GM12878 (cell line): ENCODE measurements around the gene ZNF728. TPM values are rescaled to one million over a fixed set of nuclear protein-coding genes. Genes with fewer than 3 reads are reported as not detected.

Source experiments
- ATAC-seq: fragments of 200-7000 bp; cut with Tn5 transposase; 3 replicates; pipeline ENCODE4 v1.9.1; 2020; ENCODE audit warnings: mild to moderate bottlenecking, moderate library complexity
- Bru-seq: library from RNA; stranded (reverse); fragments of 400-500 nt; gene quantifications from one replicate; lab custom pipeline; 2021; lab: Mats Ljungman, UMichigan
- BruChase-seq, 2 experiments: library from RNA; stranded (reverse); fragments of 400-500 nt; gene quantifications; one replicate each; lab custom pipeline; 2021; lab: Mats Ljungman, UMichigan
- BruUV-seq: library from RNA; stranded (reverse); fragments of 400-500 nt; replicated peaks from 2 replicates; lab custom pipeline; 2021; lab: Mats Ljungman, UMichigan
- CTCF ChIA-PET: fragments of 300-600 bp; sonication (Branson Sonifier 250); formaldehyde crosslinking; extraction: SDS; loops from one replicate; lab custom pipeline; 2021; ENCODE audit warnings: inconsistent platforms; lab: Yijun Ruan, JAX
- POLR2A ChIA-PET: fragments of 350-600 bp; formaldehyde crosslinking; extraction: SDS; loops from one replicate; lab custom pipeline; 2021; ENCODE audit warnings: inconsistent platforms; lab: Charles Lee
- RAD21 ChIA-PET: fragments of 300-600 bp; sonication (Branson Sonifier 250); formaldehyde crosslinking; loops from one replicate; lab custom pipeline; 2023; ENCODE audit warnings: antibody characterized with exemption; ENCODE audit not compliant: unreplicated experiment; lab: Charles Lee
- SMC1A ChIA-PET: fragments of 300-600 bp; sonication (Branson Sonifier 250); formaldehyde crosslinking; loops from one replicate; lab custom pipeline; 2023; ENCODE audit not compliant: unreplicated experiment, uncharacterized antibody; lab: Charles Lee
- DNase-seq: peaks from one replicate; pipeline ENCODE4 v3.0.0-alpha.2; 2011; ENCODE audit warnings: low read depth, low spot score
- FAIRE-seq: peaks from 3 replicates; lab custom pipeline; 2011; peaks lifted over from hg19 to GRCh38; lab: Jason Lieb, UNC
- H2AFZ ChIP-seq: 2 replicates; pipeline ENCODE4 v1.6.0; 2011; ENCODE audit warnings: low read depth, low read length, control low read depth; ENCODE audit not compliant: control insufficient read depth
- H3K27ac ChIP-seq: 2 replicates; pipeline ENCODE4 v1.5.1; 2011; ENCODE audit warnings: control low read depth; ENCODE audit not compliant: control insufficient read depth, insufficient read depth
- H3K27me3 ChIP-seq, 2 experiments: replicated peaks in 1 of 2; 2 replicates each; pipeline versions ENCODE4 v1.6.0 to v1.6.1; 2011; ENCODE audit warnings: low read length in 1 of 2; ENCODE audit not compliant: control insufficient read depth in 2 of 2, insufficient read depth in 2 of 2
- H3K36me3 ChIP-seq, 2 experiments: 2 replicates each; pipeline ENCODE4 v1.5.1; 2011; ENCODE audit warnings: low read length in 1 of 2; ENCODE audit not compliant: control insufficient read depth in 2 of 2, insufficient read depth in 2 of 2
- H3K4me1 ChIP-seq: 2 replicates; pipeline ENCODE4 v1.6.1; 2011; ENCODE audit warnings: mild to moderate bottlenecking, low read length, moderate library complexity, mixed read lengths; ENCODE audit not compliant: control insufficient read depth, insufficient read depth
- H3K4me2 ChIP-seq: 2 replicates; pipeline ENCODE4 v1.6.0; 2011; ENCODE audit warnings: control low read depth; ENCODE audit not compliant: control insufficient read depth, insufficient read depth
- H3K4me3 ChIP-seq: fragments of 200-600 bp; sonication (generic); 2 replicates; pipeline ENCODE4 v1.5.1; 2016
- H3K79me2 ChIP-seq: 2 replicates; pipeline ENCODE4 v1.6.0; 2011; ENCODE audit warnings: low read length; ENCODE audit not compliant: control insufficient read depth, insufficient read depth
- H3K9ac ChIP-seq: 2 replicates; pipeline ENCODE4 v1.8.0; 2011; ENCODE audit warnings: low read length, control low read depth, mixed read lengths; ENCODE audit not compliant: control insufficient read depth, insufficient read depth
- H3K9me3 ChIP-seq: replicated peaks from 3 replicates; pipeline ENCODE4 v1.5.1; 2011; ENCODE audit warnings: mild to moderate bottlenecking, low read length; ENCODE audit not compliant: control insufficient read depth, insufficient read depth
- H4K20me1 ChIP-seq: 2 replicates; pipeline ENCODE4 v1.6.0; 2011; ENCODE audit not compliant: control insufficient read depth, insufficient read depth
- ASH2L ChIP-seq: fragments of 300-600, 200-600 bp; sonication (generic); IDR thresholded peaks from 2 replicates; pipeline ENCODE4 v1.6.1; 2017; ENCODE audit warnings: low read depth, mild to moderate bottlenecking, borderline replicate concordance
- BCLAF1 ChIP-seq: fragments of 450-650 bp; IDR thresholded peaks from 2 replicates; pipeline ENCODE4 v1.6.1; 2017; ENCODE audit warnings: antibody characterized with exemption, mild to moderate bottlenecking, moderate library complexity
- BRCA1 ChIP-seq: IDR thresholded peaks from 2 replicates; pipeline ENCODE4 v1.6.1; 2011; ENCODE audit warnings: low read depth, low read length, improper control_type of control experiment
- E2F4 ChIP-seq: IDR thresholded peaks from 2 replicates; pipeline ENCODE4 v1.6.1; 2012; ENCODE audit warnings: low read depth, low read length, improper control_type of control experiment
- EZH2 ChIP-seq: IDR thresholded peaks from 2 replicates; pipeline ENCODE4 v1.6.1; 2012; ENCODE audit warnings: low read depth, mild to moderate bottlenecking, control low read depth, inconsistent platforms, low read length, borderline replicate concordance; ENCODE audit not compliant: control insufficient read depth
- MLLT1 ChIP-seq: fragments of 450-650 bp; IDR thresholded peaks from 2 replicates; pipeline ENCODE4 v1.6.1; 2016; ENCODE audit warnings: mild to moderate bottlenecking
- PBX3 ChIP-seq: IDR thresholded peaks from 2 replicates; pipeline ENCODE4 v1.6.1; 2011; ENCODE audit warnings: mild to moderate bottlenecking, low read depth, low read length, moderate library complexity; ENCODE audit not compliant: insufficient replicate concordance
- POU2F2 ChIP-seq: IDR thresholded peaks from 3 replicates; pipeline ENCODE4 v1.6.1; 2011; ENCODE audit warnings: low read depth, mild to moderate bottlenecking, low read length, borderline replicate concordance
- RAD51 ChIP-seq: fragments of 450-650 bp; IDR thresholded peaks from 2 replicates; pipeline ENCODE4 v1.6.1; 2016; ENCODE audit warnings: moderate library complexity, mild to moderate bottlenecking, inconsistent platforms
- WRNIP1 ChIP-seq: IDR thresholded peaks from 2 replicates; pipeline ENCODE4 v1.6.1; 2011; ENCODE audit warnings: low read depth, low read length, improper control_type of control experiment, borderline replicate concordance
- ZNF207 ChIP-seq: fragments of 450-650 bp; IDR thresholded peaks from 2 replicates; pipeline ENCODE4 v1.6.1; 2014; ENCODE audit warnings: antibody characterized with exemption, mild to moderate bottlenecking, borderline replicate concordance
- ZNF384 ChIP-seq: IDR thresholded peaks from 2 replicates; pipeline ENCODE4 v1.6.1; 2012; ENCODE audit warnings: low read depth, mild to moderate bottlenecking, low read length, improper control_type of control experiment, borderline replicate concordance
- WGBS: methylation state at CpG from one replicate; pipeline ENCODE4 v1.1.6; 2016; ENCODE audit warnings: low lambda C conversion rate; ENCODE audit not compliant: insufficient replicate concordance, insufficient coverage; ENCODE audit errors: missing lambda C conversion rate; 5-methylcytosine and 5-hydroxymethylcytosine counted together
- in situ Hi-C: fragments of 300-500 bp; cut with MboI; formaldehyde crosslinking; loops from 9 replicates; pipeline ENCODE4 v1.14.3; 2018; ENCODE audit warnings: mixed read lengths
- intact Hi-C: fragments of 100-400 bp; cut with micrococcal nuclease; formaldehyde crosslinking; loops from one replicate; pipeline ENCODE4 v1.14.2; 2022; ENCODE audit not compliant: unreplicated experiment
- long read RNA-seq, 2 experiments: library from polyadenylated mRNA; unstranded; transcript quantifications; one replicate each; pipeline ENCODE4 v2.0.0, GENCODE V29; 2019 to 2020
- polyA minus RNA-seq, 3 experiments: library from RNA; depleted of rRNA, polyadenylated mRNA; stranded (reverse); fragments of >200 nt; gene quantifications; 2 replicates each; pipeline ENCODE4 v1.2.3, GENCODE V29; 2011
- polyA plus RNA-seq, 11 experiments: library from polyadenylated mRNA; depleted of rRNA in 4 of 11; unstranded in 6 of 11; stranded (reverse) in 5 of 11; fragments of >200 nt; fragmentation: Nextera tagmentation in 4 of 11; fragmentation: Illumina TruSeq in 1 of 11; extraction: Ambion mirVana in 4 of 11; extraction: Trizol in 1 of 11; gene quantifications; 1 replicate in 1 of 11; 2 replicates in 10 of 11; pipeline versions ENCODE4 v1.2.1 to v1.2.3, GENCODE V29; 2011 to 2016; ENCODE audit warnings: inconsistent platforms in 2 of 11, missing spikeins in 2 of 11, low read depth in 1 of 11
- total RNA-seq, 4 experiments: library from RNA; depleted of rRNA in 3 of 4; stranded (reverse); fragments of >200 nt in 3 of 4; fragmentation: Illumina TruSeq in 1 of 4; extraction: Trizol in 1 of 4; gene quantifications; 2 replicates each; pipeline versions ENCODE4 v1.2.1 to v1.2.3, GENCODE V29; 2013 to 2021

The ZNF728 gene
- not detected in 2 replicates for total RNA-seq (2013; cell fraction: nucleolus; rRNA removed)
- total RNA-seq (2014; rRNA removed) (not detected in 2 replicates), total RNA-seq (2014; rRNA removed; fragmentation: Illumina TruSeq; extraction: Trizol) (not detected in 2 replicates), total RNA-seq (2021) (not detected in 2 replicates), polyA plus RNA-seq (2011; rRNA removed) (not detected in 2 replicates), polyA plus RNA-seq (2014; fragmentation: Illumina TruSeq; extraction: Trizol) (not detected in 2 replicates), polyA plus RNA-seq (2014; fragmentation: Nextera tagmentation; extraction: Ambion mirVana) (not detected), polyA plus RNA-seq (2014; rRNA removed) (not detected in 2 replicates), polyA plus RNA-seq (2016; fragmentation: Nextera tagmentation; extraction: Ambion mirVana) (not detected), polyA minus RNA-seq (2011; rRNA and poly(A)+ RNA removed) (not detected in 2 replicates), Bru-seq, nascent RNA (not detected), BruChase-seq, experiment 1, labeled RNA remaining after a 6-hour chase (not detected), BruChase-seq, experiment 2, labeled RNA remaining after a 2-hour chase (percentile 1 among the genes with signal in this experiment)
- polyA plus RNA-seq (2011; ENCODE audit: low read depth): not detected
- polyA plus RNA-seq (2011; cell fraction: cytosol; rRNA removed): not detected in 2 replicates
- not detected in 2 replicates for polyA plus RNA-seq (2011; cell fraction: nucleus; rRNA removed)
- not detected in 2 replicates for polyA plus RNA-seq (2012)
- polyA minus RNA-seq (2011; cell fraction: cytosol; rRNA and poly(A)+ RNA removed): not detected in 2 replicates
- polyA minus RNA-seq (2011; cell fraction: nucleus; rRNA and poly(A)+ RNA removed): not detected in 2 replicates
- long read RNA-seq, experiment 1: 0 reads
- long read RNA-seq, experiment 2: 0 reads

- Histone ChIP-seq H3K4me3 (no peak within 1 kb of the TSS), H3K36me3 (no peaks in the 10 kb centered on the region), H3K9me3 (no peaks in the 10 kb centered on the region; the same call in 1 of the 3 replicates), H3K9ac (no peak within 1 kb of the TSS), H3K27me3 (no peaks in the 10 kb centered on the region), H4K20me1 (no peaks in the 10 kb centered on the region), H3K27ac (no peak within 1 kb of the TSS), H3K4me1 (no peaks in the 10 kb centered on the region), H3K79me2 (no peaks in the 10 kb centered on the region), H3K4me2 (no peak within 1 kb of the TSS), H2AFZ (no peak within 1 kb of the TSS)
- FAIRE-seq: no peak
- 61% methylated on average over 44 of the region's 46 CpGs for WGBS
- no peak for DNase-seq
- SMC1A ChIA-PET: no interaction called here
- CTCF ChIA-PET: no interaction called here
- RAD21 ChIA-PET: no interaction called here
- intact Hi-C loops (no loop called here), in situ Hi-C loops (no loop called here)
- no peak for ATAC-seq
- no TSS peak for BruUV-seq
- POLR2A ChIA-PET: no interaction called here
- no peak for TF ChIP-seq ASH2L
- no peak for TF ChIP-seq EZH2
- no peak for TF ChIP-seq RAD51
- TF ChIP-seq PBX3: no peak
- TF ChIP-seq WRNIP1: no peak
- no peak for TF ChIP-seq BRCA1
- TF ChIP-seq BCLAF1: no peak
- no peak for TF ChIP-seq MLLT1
- no peak for TF ChIP-seq POU2F2
- TF ChIP-seq ZNF384: no peak
- TF ChIP-seq E2F4: no peak
- TF ChIP-seq ZNF207: no peak
Measured at GRCh38 chr19:23002690-23003422, at the start of gene ZNF728. Gene ZNF728, minus strand, starts transcription at chr19:23003176. Its CDS starts 146 bp downstream, at chr19:23003030.
